IPS-NIHi7 (cell line): ENCODE data around the gene RHOB.
A peak's percentile ranks its signal among the peaks of the same experiment; 100 is the strongest.
"Not testable (repeated sequence)": the region's sequence is repeated elsewhere in the genome, so short reads cannot be mapped to it uniquely, and the experiment has no call there.

Experiments
- DNase-seq: peaks from one replicate; pipeline ENCODE4 v3.0.0; 2012; ENCODE audit warnings: mixed read lengths; ENCODE audit errors: extremely low spot score

RHOB gene

GRCh38 chr2:20422402-20423271, 24.2 kb upstream of the RHOB start:
- peak; percentile 66 for DNase-seq

- no peak for DNase-seq
These were observed 23.5 kb upstream of the RHOB start for GRCh38 chr2:20423359-20423758.

DNA sequence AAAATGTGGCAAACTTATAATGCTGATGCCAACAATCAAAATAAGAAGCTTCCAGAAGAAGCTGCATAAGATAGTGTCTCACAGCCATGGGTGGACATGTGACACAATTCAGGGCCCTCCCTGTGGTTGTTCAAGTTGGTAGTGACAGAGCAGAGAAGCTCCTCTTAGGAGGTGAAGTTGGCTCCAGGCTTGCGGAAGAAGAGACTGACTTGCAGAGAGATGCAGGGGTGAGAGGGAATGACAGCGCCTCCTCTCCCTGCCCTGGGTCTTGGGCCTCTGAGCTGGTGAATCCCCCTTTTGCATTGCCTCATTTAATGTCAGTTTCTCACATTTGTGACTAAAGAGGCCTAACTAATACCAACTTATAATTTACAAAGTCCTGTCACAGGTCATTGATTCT, 23.0 kb upstream of the RHOB start:
- DNase-seq = no peak

DNA sequence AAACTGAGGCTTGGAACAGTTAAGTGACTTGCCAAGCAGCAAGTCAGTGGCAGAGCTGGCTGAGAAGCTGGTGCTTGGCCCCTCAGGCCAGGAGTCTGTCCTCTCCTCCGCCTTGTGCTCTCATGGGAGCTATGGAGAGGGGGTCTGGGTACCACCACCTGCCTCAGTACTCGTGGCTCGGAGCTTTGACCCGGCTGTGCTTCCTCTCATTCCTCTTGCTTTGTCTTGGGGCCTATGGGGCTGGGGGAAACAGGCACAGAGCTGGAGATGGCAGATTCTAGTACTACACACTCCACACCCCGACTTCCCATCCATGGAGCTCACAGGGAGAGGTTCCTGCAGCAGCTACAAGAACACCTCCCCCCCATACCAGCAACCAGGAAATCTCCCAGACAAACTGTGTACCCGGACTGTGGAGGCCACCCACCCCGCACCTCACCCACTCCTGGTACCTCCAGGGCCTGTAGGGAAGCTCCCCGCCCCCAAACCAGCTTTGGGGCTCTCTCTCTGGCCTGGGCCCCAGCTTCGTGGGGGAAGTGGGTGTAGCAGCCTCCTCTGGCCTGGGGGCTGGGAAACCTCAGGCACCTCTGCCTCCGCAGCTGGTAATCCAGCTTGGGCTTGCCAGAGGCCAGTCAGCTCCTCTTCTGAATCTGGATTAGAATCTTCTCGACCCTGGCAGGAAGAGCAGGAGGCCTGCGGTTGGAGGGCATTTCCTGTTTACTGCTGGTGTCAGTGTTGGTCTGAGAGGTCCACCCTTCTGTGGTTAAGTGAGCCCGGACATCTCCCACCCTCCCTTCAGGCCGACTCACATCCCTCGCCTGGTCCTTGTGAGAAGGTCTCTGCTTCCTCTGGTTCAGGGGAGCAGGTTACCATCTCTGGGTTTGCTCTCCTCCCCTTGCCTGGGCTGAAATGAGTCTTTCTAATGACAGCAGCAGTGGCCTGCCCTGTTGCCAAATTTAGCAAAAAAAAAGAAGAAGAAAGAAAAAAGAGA, 22.3 kb upstream of the RHOB start:
- no peak for DNase-seq

DNA sequence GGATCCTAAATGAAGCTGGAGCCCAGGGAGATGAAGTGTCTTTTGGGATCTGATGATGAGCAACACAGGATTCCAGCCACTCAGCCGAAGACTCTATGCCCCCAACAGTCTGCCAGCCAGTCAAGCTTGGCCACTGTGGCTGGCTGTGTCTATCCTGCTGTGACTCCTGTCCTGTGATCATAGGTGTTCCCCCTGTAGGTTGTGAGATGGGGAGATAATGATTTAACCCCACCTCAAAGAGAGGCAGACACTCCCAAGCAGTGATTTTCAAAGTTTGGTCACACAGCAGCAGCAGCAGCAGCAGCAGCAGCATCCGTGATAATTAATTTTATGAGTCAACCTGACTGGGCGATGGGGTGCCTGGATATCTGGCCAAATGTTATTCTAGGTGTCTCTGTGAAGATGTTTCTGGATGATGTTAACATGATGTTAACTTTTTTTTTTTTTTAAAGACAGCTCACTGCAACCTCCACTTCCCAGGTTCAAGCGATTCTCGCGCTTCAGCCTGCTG, 21.4 kb upstream of the RHOB start:
- DNase-seq = no peak

- no peak for DNase-seq
These were observed 21.0 kb upstream of the RHOB start for GRCh38 chr2:20425884-20426283.

GRCh38 chr2:20427931-20428526, 18.8 kb upstream of the RHOB start:
- no peak for DNase-seq

DNA sequence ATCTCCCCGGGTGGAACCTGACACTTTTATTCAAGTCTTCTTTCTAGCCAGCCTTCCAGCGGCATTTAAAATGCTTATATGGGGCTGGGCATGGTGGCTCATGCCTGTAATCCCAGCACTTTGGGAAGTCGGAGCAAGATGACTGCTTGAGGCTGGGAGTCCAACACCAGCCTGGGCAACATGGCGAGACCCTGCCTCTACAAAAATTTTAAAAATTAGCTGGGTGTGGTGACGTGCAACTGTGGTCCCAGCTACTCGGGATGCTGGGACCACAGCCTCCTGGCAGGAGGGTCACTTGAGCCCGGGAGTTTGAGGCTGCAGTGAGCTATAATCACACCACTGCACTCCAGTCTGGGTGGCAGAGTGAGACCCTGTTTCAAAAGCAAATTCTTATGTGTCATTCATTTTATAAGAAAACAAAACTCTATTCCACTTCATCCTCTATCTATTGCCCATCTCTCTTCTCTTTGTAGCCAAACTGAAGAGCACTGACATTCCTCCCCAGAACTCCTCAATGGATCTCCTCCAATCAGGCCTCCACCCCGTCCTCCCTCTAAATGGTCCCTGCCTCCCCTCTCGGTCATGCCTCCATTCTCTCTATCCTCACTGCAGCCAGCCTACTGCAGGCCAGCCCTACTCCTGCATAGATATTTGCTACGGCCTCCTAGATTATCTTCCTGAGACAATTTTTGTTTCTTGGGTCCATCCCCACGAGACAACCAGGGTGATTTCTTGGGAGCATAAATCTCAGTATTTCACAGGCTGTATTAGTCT, 18.0 kb upstream of the RHOB start:
- DNase-seq = no peak

- no peak for DNase-seq
These were observed 17.3 kb upstream of the RHOB start for GRCh38 chr2:20429528-20429927.

DNA sequence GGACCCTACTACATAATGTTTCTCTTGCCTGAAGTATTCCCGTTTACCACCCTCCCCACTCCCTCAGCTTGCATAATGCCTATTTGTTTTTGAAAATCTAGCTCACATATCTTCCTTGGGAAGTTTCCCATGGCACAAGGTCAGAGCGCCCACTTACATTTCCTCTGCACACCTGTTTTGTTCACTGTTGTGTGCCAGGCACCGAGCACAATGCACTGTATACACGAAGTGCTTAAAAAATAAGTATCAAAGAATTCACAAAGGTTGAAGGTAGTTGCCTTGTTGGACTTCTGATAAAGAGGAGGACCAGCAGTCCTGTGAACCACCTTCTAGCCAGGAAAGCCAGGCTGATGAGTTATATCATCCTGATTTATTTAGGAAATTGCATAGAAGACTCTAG, 16.8 kb upstream of the RHOB start:
- no peak for DNase-seq

GRCh38 chr2:20430461-20431300, 16.2 kb upstream of the RHOB start:
- no peak for DNase-seq

- DNase-seq = no peak
These were observed 15.6 kb upstream of the RHOB start for GRCh38 chr2:20431301-20431698.

- DNase-seq = no peak
These were observed 15.1 kb upstream of the RHOB start for GRCh38 chr2:20431772-20432171.

DNA sequence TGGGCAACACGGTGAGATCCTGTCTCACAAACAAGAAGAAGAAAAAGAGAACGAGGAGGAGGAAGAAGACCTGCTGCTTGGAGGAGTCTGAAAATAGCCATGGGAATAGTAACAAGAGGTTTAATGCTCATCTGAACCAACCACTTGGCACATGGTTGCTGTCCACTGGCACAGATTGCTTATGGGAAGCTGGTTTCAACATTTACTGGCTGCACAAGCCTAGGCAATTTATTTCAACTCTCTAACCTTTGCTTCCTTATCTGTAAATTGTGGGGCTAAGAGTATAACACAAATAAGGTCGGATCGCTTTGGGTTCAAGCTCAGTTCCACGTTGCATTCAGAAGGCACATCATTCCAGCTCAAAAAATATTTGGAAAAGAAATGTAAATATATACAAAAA, 14.2 kb upstream of the RHOB start:
- DNase-seq = no peak

DNA sequence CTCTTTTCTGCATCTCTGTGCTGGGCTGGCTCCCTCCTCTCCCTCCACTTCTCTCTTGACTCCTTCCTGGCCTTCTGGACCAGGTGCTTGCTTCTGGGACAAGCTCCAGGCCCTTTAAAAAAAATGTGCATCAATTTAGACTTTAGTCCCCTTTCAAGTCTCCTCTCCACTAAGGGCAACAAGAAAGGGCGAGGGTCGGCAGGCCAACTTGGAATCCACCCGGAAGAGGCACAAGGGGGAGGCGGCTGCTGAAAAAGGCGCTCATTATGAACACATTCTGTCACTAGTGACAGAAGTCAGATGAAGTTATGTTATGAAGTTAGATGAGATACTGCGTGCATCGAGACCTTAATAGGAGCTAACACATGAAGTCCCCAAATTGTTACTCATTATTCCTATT, 13.6 kb upstream of the RHOB start:
- no peak for DNase-seq

DNA sequence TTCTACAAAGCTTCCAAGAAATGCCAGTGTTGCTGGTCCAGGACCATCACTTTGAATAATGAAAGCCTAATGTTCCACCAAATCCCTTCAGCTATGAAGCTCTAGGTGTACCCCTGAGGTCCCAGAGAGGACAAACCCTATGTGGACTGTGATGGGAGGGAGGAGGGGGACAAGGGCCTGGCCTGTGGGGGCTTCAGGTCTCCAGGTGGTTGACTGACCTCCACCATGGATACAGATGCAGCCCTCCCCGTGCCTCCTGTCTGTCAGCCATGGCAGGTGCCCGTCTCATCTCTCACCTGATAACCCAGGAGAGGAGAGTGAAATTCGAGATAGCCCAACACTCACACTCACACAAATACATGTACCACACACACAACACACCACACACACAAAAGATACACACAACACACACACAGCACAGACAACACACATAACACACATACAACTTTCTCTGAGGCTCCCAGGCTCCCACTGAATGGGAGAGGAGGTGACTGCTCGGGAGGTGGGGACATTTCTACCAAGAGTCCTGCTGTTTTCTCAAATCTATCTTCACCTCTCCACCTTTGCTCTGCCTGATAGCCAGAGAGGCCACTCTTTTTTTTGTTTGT, 12.8 kb upstream of the RHOB start:
- no peak for DNase-seq

DNA sequence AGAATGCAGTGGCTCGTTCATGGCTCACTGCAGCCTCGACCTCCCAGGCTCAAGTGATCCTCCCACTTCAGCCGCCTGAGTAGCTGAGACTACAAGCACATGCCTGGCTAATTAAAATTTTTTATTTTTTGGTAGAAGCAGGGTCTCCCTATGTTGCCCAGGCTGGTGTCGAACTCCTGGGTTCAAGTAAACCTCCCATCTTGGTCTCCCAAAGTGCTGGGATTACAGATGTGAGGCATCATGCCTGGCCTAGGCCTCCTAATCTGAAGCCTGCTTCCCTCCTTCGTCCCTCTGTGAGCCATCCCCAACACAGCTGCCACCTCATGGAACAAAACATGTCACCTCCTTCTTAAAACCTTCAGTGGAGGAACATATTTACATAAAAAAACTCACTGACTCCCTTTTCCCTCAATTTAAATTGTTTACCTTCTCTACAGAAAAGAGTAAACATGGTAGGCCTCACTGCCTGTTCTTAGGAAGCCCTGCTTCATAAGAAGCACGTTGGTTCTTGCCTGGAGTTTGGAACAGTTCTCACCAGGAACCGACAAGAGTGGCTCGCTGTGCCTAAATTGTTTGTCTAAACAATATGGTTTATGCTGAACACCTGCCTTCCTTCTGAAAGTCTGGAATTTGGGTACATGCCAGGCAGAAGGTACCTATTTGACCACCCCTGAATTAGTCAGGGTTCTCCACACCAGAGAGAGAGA, 12.1 kb upstream of the RHOB start:
- no peak for DNase-seq

DNA sequence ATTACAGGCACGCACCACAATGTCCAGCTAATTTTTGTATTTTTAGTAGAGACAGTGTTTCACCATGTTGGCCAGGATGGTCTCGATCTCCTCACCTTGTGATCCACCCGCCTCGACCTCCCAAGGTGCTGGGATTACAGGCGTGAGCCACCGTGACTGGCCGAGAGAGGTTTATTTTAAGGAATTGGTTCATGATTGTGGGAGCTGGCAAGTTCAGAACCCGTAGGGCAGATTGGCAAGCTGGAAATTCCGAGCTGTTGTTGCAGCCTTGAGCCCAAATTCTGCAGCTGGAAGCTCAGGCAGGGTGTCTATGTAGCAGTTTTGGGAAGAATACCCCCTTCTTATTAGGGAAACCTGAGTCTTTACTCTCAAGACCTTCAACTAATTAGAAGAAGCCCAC, 11.4 kb upstream of the RHOB start:
- DNase-seq = not testable (repeated sequence)
